ENCODE results near the gene GFRA1. TPM values are rescaled to one million over a fixed set of nuclear protein-coding genes. Genes with fewer than 3 reads are reported as not detected.

GFRA1 gene
- total RNA-seq, 1 experiment from 2014 or later, result 0.30 TPM

DNA sequence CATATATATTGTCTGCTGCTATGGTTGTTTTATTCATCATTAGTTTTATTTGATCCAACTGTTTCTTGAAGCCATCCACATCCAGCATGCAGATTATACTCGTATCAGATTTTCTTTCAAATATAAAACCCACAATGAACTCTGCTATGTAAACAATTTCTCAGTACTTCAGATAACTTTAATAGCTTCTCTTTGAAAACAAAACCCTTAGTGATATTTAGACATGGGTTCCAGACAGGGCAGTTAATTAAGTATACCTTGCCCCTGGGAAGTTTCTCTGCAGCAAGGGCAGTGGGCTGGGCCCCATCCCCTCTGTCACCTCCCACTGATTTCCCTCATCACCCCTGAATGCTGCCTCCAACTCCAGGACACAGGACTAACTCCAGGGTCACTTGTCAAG, 104.3 kb downstream of the GFRA1 start:
- Histone ChIP-seq H3K9ac (ENCODE audit: low read length) (no peak overlapping the region), H3K9me2 (ENCODE audit: insufficient read depth) (no peaks in the 10 kb centered on the region), H3K4me3 (replicated peaks in 1 of 2; ENCODE audit: low read depth in 1 of 2, low read length in 2 of 2) (no peak overlapping the region), H3K27me3 (ENCODE audit: insufficient read depth, low read length) (peaks cover 50% of the 10 kb centered on the region), H3K79me2 (ENCODE audit: insufficient read depth, low read length) (no peaks in the 10 kb centered on the region), H3K36me3 (ENCODE audit: control insufficient read depth in 1 of 2, insufficient read depth in 2 of 2, low read length in 2 of 2) (no peaks in the 10 kb centered on the region), H4K20me1 (ENCODE audit: insufficient read depth) (no peaks in the 10 kb centered on the region), H3K27ac (ENCODE audit: low read depth, low read length) (no peak overlapping the region), H2AFZ (ENCODE audit: low read depth, low read length, poor library complexity, severe bottlenecking) (no peak overlapping the region), H3K4me2 (ENCODE audit: low read length) (no peak overlapping the region), H3K9me3 (ENCODE audit: control insufficient read depth in 1 of 2, insufficient read depth in 1 of 2, low read depth in 1 of 2, low read length in 2 of 2) (no peaks in the 10 kb centered on the region), H3K4me1 (ENCODE audit: control insufficient read depth in 1 of 2, insufficient read depth in 2 of 2, low read length in 2 of 2) (no peaks in the 10 kb centered on the region)
- no peak for TF ChIP-seq RAD21 (IDR thresholded peaks at IDR 0.05; ENCODE audit: low read depth)
- no peak for TF ChIP-seq YY1 (IDR thresholded peaks at IDR 0.05; ENCODE audit: extremely low read depth, insufficient replicate concordance, low read depth, low read length)
- no peak for TF ChIP-seq TCF7L2 (IDR thresholded peaks at IDR 0.05; ENCODE audit: borderline replicate concordance, extremely low read depth, insufficient read depth, insufficient read length)
- no peak for TF ChIP-seq ELF1 (IDR thresholded peaks at IDR 0.05; ENCODE audit: borderline replicate concordance, low read depth)
- TF ChIP-seq, protein P1, sequence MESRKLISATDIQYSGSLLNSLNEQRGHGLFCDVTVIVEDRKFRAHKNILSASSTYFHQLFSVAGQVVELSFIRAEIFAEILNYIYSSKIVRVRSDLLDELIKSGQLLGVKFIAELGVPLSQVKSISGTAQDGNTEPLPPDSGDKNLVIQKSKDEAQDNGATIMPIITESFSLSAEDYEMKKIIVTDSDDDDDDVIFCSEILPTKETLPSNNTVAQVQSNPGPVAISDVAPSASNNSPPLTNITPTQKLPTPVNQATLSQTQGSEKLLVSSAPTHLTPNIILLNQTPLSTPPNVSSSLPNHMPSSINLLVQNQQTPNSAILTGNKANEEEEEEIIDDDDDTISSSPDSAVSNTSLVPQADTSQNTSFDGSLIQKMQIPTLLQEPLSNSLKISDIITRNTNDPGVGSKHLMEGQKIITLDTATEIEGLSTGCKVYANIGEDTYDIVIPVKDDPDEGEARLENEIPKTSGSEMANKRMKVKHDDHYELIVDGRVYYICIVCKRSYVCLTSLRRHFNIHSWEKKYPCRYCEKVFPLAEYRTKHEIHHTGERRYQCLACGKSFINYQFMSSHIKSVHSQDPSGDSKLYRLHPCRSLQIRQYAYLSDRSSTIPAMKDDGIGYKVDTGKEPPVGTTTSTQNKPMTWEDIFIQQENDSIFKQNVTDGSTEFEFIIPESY (IDR thresholded peaks at IDR 0.05; ENCODE audit: extremely low read depth, insufficient replicate concordance, low read length), result no peak
- TF ChIP-seq SRF (IDR thresholded peaks at IDR 0.05; ENCODE audit: low read depth), result no peak
- TF ChIP-seq, protein P2, sequence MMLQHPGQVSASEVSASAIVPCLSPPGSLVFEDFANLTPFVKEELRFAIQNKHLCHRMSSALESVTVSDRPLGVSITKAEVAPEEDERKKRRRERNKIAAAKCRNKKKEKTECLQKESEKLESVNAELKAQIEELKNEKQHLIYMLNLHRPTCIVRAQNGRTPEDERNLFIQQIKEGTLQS (IDR thresholded peaks at IDR 0.05), result no peak
- TF ChIP-seq, protein P3, sequence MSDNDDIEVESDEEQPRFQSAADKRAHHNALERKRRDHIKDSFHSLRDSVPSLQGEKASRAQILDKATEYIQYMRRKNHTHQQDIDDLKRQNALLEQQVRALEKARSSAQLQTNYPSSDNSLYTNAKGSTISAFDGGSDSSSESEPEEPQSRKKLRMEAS (IDR thresholded peaks at IDR 0.05), result no peak
- no peak for TF ChIP-seq REST (IDR thresholded peaks at IDR 0.05; ENCODE audit: low read depth)
- no peak for TF ChIP-seq SIN3A (IDR thresholded peaks at IDR 0.05; ENCODE audit: low read depth)
- no peak for TF ChIP-seq ZFX (IDR thresholded peaks at IDR 0.05)
- TF ChIP-seq FOSL1 (IDR thresholded peaks at IDR 0.05; ENCODE audit: low read depth), result no peak
- TF ChIP-seq CTCF (IDR thresholded peaks at IDR 0.05 in 2 of 3, conservative IDR thresholded peaks at IDR 0.05 in 1 of 3; ENCODE audit: borderline replicate concordance in 1 of 3, insufficient read depth in 1 of 3, low read depth in 2 of 3, low read length in 2 of 3), result no peak
- TF ChIP-seq ZNF274 (IDR thresholded peaks at IDR 0.05; ENCODE audit: low read depth, low read length), result no peak
- no peak for TF ChIP-seq CEBPB (IDR thresholded peaks at IDR 0.05; ENCODE audit: low read depth)
- TF ChIP-seq SP1 (IDR thresholded peaks at IDR 0.05; ENCODE audit: low read depth), result no peak
- TF ChIP-seq EGR1 (IDR thresholded peaks at IDR 0.05; ENCODE audit: low read depth), result no peak
- no peak for TF ChIP-seq POLR2AphosphoS5 (IDR thresholded peaks at IDR 0.05; ENCODE audit: low read depth, low read length)
- CTCF ChIA-PET, result no interaction called here
- POLR2A ChIA-PET, result no interaction called here
- no TSS peak for BruUV-seq (replicated peaks)
- DNase-seq (ENCODE audit: low read depth, low spot score), result no peak
- RAD21 ChIA-PET (ENCODE audit: low non-redundant PET in 1 of 2, low total read pairs in 2 of 2, uncharacterized antibody in 2 of 2, unreplicated experiment in 2 of 2), result no interaction called here
- intact Hi-C loops (cut with micrococcal nuclease), result no loop called here
- ATAC-seq, result no peak
